Endothelial cell of umbilical vein (primary cell): ENCODE measurements around the gene GSDMA. TPM values are rescaled to one million over a fixed set of nuclear protein-coding genes. Genes with fewer than 3 reads are reported as not detected.

Source experiments
- BruUV-seq: library from RNA; stranded (reverse); fragments of 400-500 nt; replicated peaks from 2 replicates; lab custom pipeline; 2021; lab: Mats Ljungman, UMichigan
- CTCF ChIA-PET: fragments of 300-600, 350-600 bp; sonication (Branson Sonifier 250); formaldehyde crosslinking; loops from one replicate; lab custom pipeline; 2021; ENCODE audit warnings: antibody characterized with exemption, inconsistent platforms; lab: Charles Lee
- POLR2A ChIA-PET: fragments of 300-600, 350-600 bp; sonication (Branson Sonifier 250); formaldehyde crosslinking; loops from one replicate; lab custom pipeline; 2021; ENCODE audit warnings: antibody characterized with exemption, inconsistent platforms; lab: Charles Lee
- DNase-seq: peaks from one replicate; pipeline ENCODE4 v3.0.0-alpha.2; 2011; ENCODE audit warnings: low read depth, low spot score
- FAIRE-seq: peaks from 2 replicates; lab custom pipeline; 2011; peaks lifted over from hg19 to GRCh38; lab: Jason Lieb, UNC
- H2AFZ ChIP-seq: 2 replicates; pipeline ENCODE4 v1.6.0; 2012; ENCODE audit warnings: low read depth, low read length, control low read depth, inconsistent platforms
- H3K27ac ChIP-seq: 2 replicates; pipeline ENCODE4 v1.5.1; 2011; ENCODE audit warnings: low read depth, mild to moderate bottlenecking, control low read depth, low read length, moderate library complexity; ENCODE audit not compliant: insufficient read depth
- H3K27me3 ChIP-seq, 2 experiments: 2 replicates each; pipeline versions ENCODE4 v1.6.0 to v1.6.1; 2011; ENCODE audit warnings: low read length in 2 of 2, mixed read lengths in 1 of 2; ENCODE audit not compliant: control insufficient read depth in 2 of 2, insufficient read depth in 2 of 2
- H3K36me3 ChIP-seq, 2 experiments: 2 replicates in 1 of 2; 3 replicates in 1 of 2; pipeline ENCODE4 v1.5.1; 2011; ENCODE audit warnings: low read length in 2 of 2, mild to moderate bottlenecking in 1 of 2, moderate library complexity in 1 of 2; ENCODE audit not compliant: control insufficient read depth in 2 of 2, insufficient read depth in 2 of 2; ENCODE audit errors: extremely low read depth in 1 of 2
- H3K4me1 ChIP-seq: 3 replicates; pipeline ENCODE4 v1.5.1; 2011; ENCODE audit warnings: mild to moderate bottlenecking, low read length; ENCODE audit not compliant: control insufficient read depth, insufficient read depth; ENCODE audit errors: extremely low read depth
- H3K4me2 ChIP-seq: 2 replicates; pipeline ENCODE4 v1.6.1; 2011; ENCODE audit warnings: low read length, control low read depth, mixed read lengths; ENCODE audit not compliant: insufficient read depth
- H3K4me3 ChIP-seq, 3 experiments: fragments of 200-600 bp in 1 of 3; sonication (generic), shearing (Covaris generic) in 1 of 3; replicated peaks in 1 of 3; 2 replicates each; pipeline ENCODE4 v1.5.1; 2011 to 2016; ENCODE audit warnings: control low read depth in 3 of 3, low read length in 3 of 3, mild to moderate bottlenecking in 2 of 3, inconsistent platforms in 1 of 3, low read depth in 1 of 3, moderate library complexity in 1 of 3; ENCODE audit not compliant: insufficient read depth in 1 of 3
- H3K79me2 ChIP-seq: 2 replicates; pipeline ENCODE4 v1.6.0; 2012; ENCODE audit warnings: low read length, inconsistent platforms; ENCODE audit not compliant: control insufficient read depth, insufficient read depth
- H3K9ac ChIP-seq: replicated peaks from 2 replicates; pipeline ENCODE3; 2011; ENCODE audit warnings: low read length, control low read depth; ENCODE audit not compliant: insufficient read depth; ENCODE audit errors: extremely low read depth
- H3K9me1 ChIP-seq: replicated peaks from 3 replicates; pipeline ENCODE4 v1.6.0; 2011; ENCODE audit warnings: mild to moderate bottlenecking, low read length; ENCODE audit not compliant: control insufficient read depth, insufficient read depth; ENCODE audit errors: extremely low read depth
- H3K9me3 ChIP-seq: replicated peaks from 2 replicates; pipeline ENCODE4 v1.5.1; 2012; ENCODE audit warnings: low read length, inconsistent platforms; ENCODE audit not compliant: control insufficient read depth, insufficient read depth
- H4K20me1 ChIP-seq: replicated peaks from 2 replicates; pipeline ENCODE3; 2011; ENCODE audit warnings: mild to moderate bottlenecking, low read length; ENCODE audit not compliant: control insufficient read depth, insufficient read depth; ENCODE audit errors: extremely low read depth
- EZH2 ChIP-seq: IDR thresholded peaks from 2 replicates; pipeline ENCODE4 v1.6.1; 2012; ENCODE audit warnings: borderline replicate concordance, low read depth, mild to moderate bottlenecking, moderate library complexity, low read length, inconsistent platforms; ENCODE audit not compliant: severe bottlenecking
- FOS ChIP-seq: IDR thresholded peaks from 2 replicates; pipeline ENCODE4 v1.6.1; 2011; ENCODE audit warnings: mild to moderate bottlenecking, low read length, moderate library complexity, borderline replicate concordance; ENCODE audit not compliant: insufficient read depth
- GATA2 ChIP-seq: IDR thresholded peaks from 2 replicates; pipeline ENCODE4 v1.7.0; 2011; ENCODE audit warnings: low read depth, mild to moderate bottlenecking, moderate library complexity, mixed read lengths, low read length; ENCODE audit not compliant: insufficient read length, insufficient read depth
- JUN ChIP-seq: IDR thresholded peaks from 2 replicates; pipeline ENCODE4 v1.6.1; 2011; ENCODE audit warnings: borderline replicate concordance, low read depth; ENCODE audit not compliant: insufficient read length, insufficient read depth
- MAX ChIP-seq: IDR thresholded peaks from 2 replicates; pipeline ENCODE4 v1.6.1; 2011; ENCODE audit not compliant: insufficient read depth, insufficient read length
- MYC ChIP-seq: IDR thresholded peaks from one replicate; pipeline ENCODE4 v1.6.1; 2011; ENCODE audit warnings: mild to moderate bottlenecking, low read depth, low read length
- POLR2A ChIP-seq: IDR thresholded peaks from 2 replicates; pipeline ENCODE4 v1.6.1; 2012; ENCODE audit warnings: low read depth, mild to moderate bottlenecking, control low read depth, low read length
- POLR2AphosphoS5 ChIP-seq: IDR thresholded peaks from 2 replicates; pipeline ENCODE4 v1.6.1; 2012; ENCODE audit warnings: low read depth, mild to moderate bottlenecking, control low read depth, low read length, moderate library complexity; ENCODE audit not compliant: insufficient read depth
- dilution Hi-C: fragments of 300-500 bp; cut with MboI; formaldehyde crosslinking; loops from one replicate; pipeline ENCODE4 v1.15.0; 2019; ENCODE audit warnings: low sequenced_read_pairs; ENCODE audit not compliant: extremely low pct_ligation_motif_present
- intact Hi-C: fragments of 100-400 bp; cut with micrococcal nuclease; formaldehyde crosslinking; loops from one replicate; pipeline ENCODE4 v1.10.0; 2022
- polyA plus RNA-seq, 4 experiments: library from polyadenylated mRNA; depleted of rRNA in 3 of 4; stranded (reverse) in 3 of 4; unstranded in 1 of 4; fragments of >200 nt; gene quantifications; 2 replicates each; pipeline versions ENCODE4 v1.2.1 to v1.2.3, GENCODE V29; 2011 to 2012; ENCODE audit warnings: missing spikeins in 1 of 4
- total RNA-seq: library from RNA; stranded (reverse); gene quantifications from 2 replicates; pipeline ENCODE4 v1.2.3, GENCODE V29; 2021
- TF ChIP-seq, protein P1 (sequence below), 2 donors: IDR thresholded peaks; 1 replicate in 1 of 2; 2 replicates in 1 of 2; pipeline ENCODE4 v1.5.1; 2011; ENCODE audit warnings: low read length in 2 of 2, mild to moderate bottlenecking in 2 of 2, moderate library complexity in 2 of 2, control low read depth in 1 of 2, inconsistent platforms in 1 of 2, low read depth in 1 of 2; ENCODE audit not compliant: insufficient read depth in 1 of 2; ENCODE audit errors: extremely low read depth in 1 of 2

Gene GSDMA
- total and polyA plus RNA-seq, 2 donors (not counting 3 experiments of a cell fraction or from before 2014, with no cell fraction given), result not detected

GRCh38 chr17:39949028-39949427 lies 13.8 kb upstream of the GSDMA start:
- no TSS peak for BruUV-seq
- Histone ChIP-seq H3K27me3 (peaks cover 0 to 3% of the 10 kb centered on the region in 2 experiments), H3K27ac (no peak overlapping the region), H3K36me3 (no peaks in the 10 kb centered on the region), H3K9ac (no peak overlapping the region), H3K4me1 (peaks cover 3% of the 10 kb centered on the region), H3K4me3 (no peak overlapping the region), H2AFZ (no peak overlapping the region), H4K20me1 (no peaks in the 10 kb centered on the region), H3K79me2 (no peaks in the 10 kb centered on the region), H3K4me2 (no peak overlapping the region), H3K9me1 (no peaks in the 10 kb centered on the region), H3K9me3 (no peaks in the 10 kb centered on the region)
- intact Hi-C loops (no loop called here), dilution Hi-C loops (no loop called here)
- CTCF ChIA-PET, result interaction anchor here (0.8 kb wide), 1 partner anchor 20 kb away, joined by 3 read pairs; no protein-coding TSS in a partner anchor
- POLR2A ChIA-PET, result no interaction called here
- TF ChIP-seq EZH2 (no peak), JUN (no peak), FOS (no peak), MYC (no peak), GATA2 (no peak), POLR2A (no peak), MAX (no peak), POLR2AphosphoS5 (no peak)
- TF ChIP-seq, protein P1, sequence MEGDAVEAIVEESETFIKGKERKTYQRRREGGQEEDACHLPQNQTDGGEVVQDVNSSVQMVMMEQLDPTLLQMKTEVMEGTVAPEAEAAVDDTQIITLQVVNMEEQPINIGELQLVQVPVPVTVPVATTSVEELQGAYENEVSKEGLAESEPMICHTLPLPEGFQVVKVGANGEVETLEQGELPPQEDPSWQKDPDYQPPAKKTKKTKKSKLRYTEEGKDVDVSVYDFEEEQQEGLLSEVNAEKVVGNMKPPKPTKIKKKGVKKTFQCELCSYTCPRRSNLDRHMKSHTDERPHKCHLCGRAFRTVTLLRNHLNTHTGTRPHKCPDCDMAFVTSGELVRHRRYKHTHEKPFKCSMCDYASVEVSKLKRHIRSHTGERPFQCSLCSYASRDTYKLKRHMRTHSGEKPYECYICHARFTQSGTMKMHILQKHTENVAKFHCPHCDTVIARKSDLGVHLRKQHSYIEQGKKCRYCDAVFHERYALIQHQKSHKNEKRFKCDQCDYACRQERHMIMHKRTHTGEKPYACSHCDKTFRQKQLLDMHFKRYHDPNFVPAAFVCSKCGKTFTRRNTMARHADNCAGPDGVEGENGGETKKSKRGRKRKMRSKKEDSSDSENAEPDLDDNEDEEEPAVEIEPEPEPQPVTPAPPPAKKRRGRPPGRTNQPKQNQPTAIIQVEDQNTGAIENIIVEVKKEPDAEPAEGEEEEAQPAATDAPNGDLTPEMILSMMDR (IDR thresholded peaks at IDR 0.05; ENCODE audit: extremely low read depth in 1 of 2, insufficient read depth in 1 of 2, low read depth in 1 of 2, low read length in 2 of 2), result no peak
- DNase-seq, result no peak
- no peak for FAIRE-seq
